GM15510 (cell line): ENCODE measurements around the gene PTGES3.

Source experiments
- POLR2A ChIP-seq: IDR thresholded peaks from 3 replicates; pipeline ENCODE4 v1.6.1; 2011; ENCODE audit warnings: borderline replicate concordance; ENCODE audit not compliant: insufficient read length; ENCODE audit errors: extremely low read depth

PTGES3 gene

DNA sequence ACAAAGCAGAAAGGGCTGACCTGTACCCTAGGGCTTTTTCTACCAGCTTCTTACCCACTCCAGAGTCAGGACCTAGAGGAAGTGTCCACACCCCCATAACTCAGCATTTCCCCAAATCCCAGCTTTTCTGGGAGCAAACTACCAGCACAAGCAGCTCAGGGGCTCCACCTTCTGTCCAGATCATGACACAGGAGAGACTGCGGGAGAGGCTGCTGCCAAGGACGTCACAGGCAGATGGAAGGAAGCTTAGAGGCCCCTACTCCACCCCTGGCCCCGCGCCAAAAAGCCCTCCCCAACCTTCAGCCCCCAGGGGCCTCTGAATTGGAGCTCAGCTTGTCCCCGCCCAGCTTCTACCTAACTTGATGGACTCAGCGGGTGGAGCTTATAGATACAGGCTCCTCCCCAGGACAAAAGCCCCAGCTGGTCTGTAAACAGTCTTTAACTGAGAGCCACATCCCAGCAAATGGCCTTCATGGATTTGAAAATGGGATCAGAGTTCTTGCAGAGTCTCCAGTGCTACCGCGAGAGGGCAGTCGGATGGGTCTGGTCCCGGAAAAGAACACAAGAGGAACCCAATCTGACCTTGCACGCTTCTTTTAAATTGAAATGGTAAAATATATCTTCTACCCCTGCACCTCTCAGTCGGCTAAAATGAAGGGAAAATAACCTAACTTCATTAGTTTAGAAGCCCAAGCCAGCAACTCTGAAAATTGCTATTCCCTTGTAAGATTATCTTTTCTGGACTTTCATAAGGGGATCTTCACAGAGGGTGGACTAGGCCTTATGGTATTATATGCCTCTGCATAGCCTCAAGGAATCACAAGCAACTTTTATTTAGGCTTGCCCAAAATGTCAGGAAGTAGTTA lies 51.2 kb downstream of the PTGES3 start:
- peak; percentile 44 for TF ChIP-seq POLR2A

DNA sequence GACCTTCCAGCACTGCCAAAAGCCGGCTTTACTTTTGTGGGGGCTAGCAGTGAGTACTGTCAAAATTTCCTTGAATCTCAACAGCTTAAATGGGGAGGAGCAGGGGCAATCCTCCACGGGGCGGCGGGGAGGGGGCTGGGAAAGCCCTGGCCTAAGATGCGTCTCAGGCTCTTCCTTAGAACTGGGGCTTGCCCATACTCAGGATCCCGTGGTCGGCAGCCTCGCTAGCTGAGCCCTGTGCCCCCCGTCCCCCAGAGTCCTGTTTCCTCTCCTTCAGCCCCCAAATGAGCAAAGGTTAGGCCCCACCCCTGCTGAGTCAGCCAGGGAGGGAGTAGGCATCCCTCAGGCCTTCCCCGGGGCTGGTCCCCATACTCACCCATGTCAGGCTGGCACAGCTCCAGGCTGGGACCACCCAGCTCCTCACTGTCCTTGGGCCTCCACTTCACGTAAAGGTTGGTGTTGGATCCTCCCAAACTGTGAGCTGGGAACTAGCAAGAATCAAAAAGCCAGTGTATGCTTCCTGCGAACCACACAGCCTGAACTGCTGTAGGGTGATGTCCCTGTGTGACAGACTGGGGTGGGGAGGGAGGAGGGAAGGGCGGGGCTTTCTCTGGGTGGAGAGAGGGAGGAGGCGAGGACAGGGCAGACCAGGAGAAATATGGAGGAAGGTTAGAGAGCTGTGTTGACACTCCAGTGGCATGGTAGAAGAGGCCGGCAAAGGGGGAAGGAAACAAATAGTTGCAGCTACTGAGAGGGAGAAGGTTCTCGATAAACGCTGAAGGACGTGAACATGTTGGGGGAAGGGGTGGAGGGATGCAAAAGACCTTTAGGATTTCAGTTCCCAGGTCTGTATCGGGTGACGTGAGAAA lies 52.0 kb downstream of the PTGES3 start:
- peak; percentile 44 for TF ChIP-seq POLR2A

- TF ChIP-seq POLR2A = peak; percentile 36
Observed at GRCh38 chr12:56634837-56635791, 53.0 kb downstream of the PTGES3 start.

DNA sequence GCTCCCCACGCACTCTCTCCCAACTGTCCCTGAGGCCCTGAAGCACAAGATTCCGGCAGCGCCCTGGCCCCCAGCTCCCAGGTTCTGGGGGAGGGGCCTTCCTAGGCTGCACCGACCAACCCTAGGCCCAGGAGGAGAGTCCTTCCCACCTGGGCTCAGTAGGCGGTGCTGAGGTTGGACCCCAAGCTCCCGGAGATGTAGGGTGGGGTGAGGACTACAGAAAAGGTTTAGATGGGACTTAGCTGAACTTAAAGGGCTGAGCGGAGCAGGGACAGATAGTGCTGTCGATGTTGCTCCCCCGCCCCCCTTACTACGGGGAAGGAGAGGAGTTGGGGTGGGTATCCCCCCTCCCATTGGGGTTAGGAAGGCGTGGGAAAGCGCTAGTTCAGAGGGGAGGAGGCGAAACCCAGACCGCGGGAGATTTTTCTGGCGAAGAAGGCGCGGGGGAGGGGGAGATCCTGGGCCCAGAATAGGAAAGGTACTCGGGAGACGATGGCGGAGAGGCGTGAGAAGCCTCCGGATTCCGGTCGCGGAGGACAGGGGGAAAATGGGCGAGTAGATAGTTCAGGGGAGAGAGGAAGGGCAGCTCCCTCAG lies 53.7 kb downstream of the PTGES3 start:
- TF ChIP-seq POLR2A = no peak

DNA sequence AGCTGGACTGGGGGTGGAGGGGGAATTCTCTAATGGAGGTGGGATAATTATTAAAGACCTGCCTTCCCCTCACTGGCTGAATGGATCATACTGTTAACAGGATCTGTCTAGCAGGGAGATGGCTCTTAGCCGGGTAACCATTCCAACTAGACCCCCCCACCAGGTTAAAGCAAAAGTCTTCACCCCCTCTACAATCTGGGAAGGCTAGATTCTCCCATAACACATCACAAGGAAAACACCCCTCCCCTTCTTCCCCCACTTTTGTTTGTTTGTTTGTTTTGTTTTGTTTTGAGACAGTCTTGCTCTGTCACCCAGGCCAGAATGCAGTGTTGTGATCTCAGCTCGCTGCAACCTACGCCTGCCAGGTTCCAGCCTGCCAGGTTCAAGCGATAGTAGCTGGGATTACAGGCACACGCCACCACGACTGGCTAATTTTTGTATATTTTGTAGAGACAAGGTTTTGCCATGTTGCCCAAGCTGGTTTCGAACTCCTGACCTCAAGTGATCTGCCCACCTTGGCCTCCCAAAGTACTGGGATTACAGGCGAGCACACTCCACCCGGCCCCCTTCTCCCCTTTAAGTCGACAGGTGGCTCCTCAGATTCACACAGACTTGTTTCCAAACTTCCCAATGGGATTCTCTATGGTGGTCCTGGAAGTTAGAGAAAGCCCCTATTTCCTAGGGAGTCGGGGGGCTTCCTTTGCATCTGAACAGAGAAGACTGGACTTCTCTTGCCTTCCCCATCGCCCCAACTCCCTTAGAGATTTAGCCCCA lies 54.4 kb downstream of the PTGES3 start:
- no peak for TF ChIP-seq POLR2A

GRCh38 chr12:56632701-56633467 lies 55.2 kb downstream of the PTGES3 start:
- TF ChIP-seq POLR2A = no peak

DNA sequence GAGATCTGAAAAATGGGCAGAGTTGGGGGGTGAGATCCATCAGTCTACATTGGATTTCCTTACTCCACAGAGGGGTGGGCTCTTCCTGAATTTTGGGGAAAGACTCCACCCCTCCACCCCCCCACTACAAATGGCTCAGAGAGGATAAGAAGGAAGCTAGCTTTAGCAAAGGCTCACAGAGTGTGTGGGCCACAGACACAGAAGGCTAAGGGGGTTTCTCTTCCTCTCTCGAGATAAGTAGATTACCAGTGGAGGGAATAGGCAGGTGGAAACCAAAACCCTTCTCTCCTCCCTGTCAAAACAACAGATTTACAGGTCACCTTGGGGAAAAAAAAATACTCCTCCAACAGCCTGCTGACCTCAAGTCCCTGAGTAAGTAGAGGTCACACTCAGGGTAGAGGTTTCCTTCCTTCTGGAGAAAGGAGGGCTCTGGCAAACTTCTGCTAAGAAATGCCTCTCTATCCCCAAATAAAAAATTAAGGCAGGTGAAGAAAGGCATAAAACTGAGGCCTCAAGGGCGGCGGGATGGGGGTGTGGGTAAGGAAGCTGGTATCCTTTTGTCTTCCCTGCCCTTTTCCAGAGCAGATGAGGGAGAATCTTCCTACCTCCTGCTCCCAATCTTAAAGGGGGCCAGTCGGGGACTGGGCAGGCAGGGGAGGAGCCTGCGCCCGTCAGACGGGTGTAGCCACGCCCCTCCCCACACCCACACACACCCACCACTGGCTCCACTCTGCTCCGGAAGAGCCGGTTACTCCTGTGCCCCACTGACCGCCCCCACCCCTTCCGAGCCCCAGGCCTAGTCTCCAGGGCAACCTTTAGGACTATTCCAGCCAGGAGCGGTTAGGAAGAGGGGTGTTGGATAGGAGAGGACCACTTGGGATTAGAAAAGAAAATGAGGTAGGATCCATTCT lies 56.0 kb downstream of the PTGES3 start:
- peak; percentile 7 for TF ChIP-seq POLR2A

DNA sequence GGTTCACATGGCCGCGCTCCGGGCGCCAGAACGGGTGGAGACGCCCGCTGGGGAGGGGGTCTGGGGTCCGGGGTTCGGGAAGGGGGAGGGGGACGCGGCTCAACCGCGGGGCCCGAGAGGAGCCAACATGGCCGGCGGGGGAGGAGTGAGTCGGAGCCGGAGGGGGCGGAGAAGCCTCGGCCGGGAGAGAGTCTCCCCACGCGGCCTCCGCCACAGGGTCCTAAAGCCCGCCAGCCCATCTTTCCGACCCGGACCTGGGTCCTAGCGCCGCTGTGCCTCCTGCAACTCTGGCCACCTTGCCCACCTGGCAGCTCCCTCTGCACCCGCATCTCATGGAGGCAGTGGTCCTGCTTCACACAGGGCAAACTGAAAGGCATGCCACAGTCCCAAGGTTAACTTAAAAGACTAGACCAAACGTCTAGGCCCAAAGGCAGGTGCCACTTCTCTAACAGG lies 57.9 kb downstream of the PTGES3 start, which contains the start of gene BAZ2A:
Gene BAZ2A, minus strand, starts transcription at position 147 of the 453 bp plus-strand sequence. CDS start 12,796 bp downstream, outside the sequence.
- peak; percentile 42 for TF ChIP-seq POLR2A

GRCh38 chr12:56629459-56630179 lies 58.5 kb downstream of the PTGES3 start:
- TF ChIP-seq POLR2A = no peak

- peak; percentile 12 for TF ChIP-seq POLR2A
Observed at GRCh38 chr12:56628671-56629458, 59.2 kb downstream of the PTGES3 start.
